H1 (cell line): ENCODE results near the gene SLC66A3. TPM values are rescaled to one million over a fixed set of nuclear protein-coding genes. Genes with fewer than 3 reads are reported as not detected.

Source experiments
- CTCF ChIA-PET: fragments of 300-600 bp; sonication (Branson Sonifier 250); formaldehyde crosslinking; loops from one replicate; lab custom pipeline; 2021; ENCODE audit not compliant: partially characterized antibody; lab: Charles Lee
- POLR2A ChIA-PET: fragments of 300-600 bp; sonication (Branson Sonifier 250); formaldehyde crosslinking; loops from one replicate; lab custom pipeline; 2021; ENCODE audit warnings: inconsistent platforms; ENCODE audit not compliant: partially characterized antibody; lab: Charles Lee
- DNase-seq, 2 experiments: peaks; one replicate each; pipeline versions ENCODE4 v3.0.0 to v3.0.0-alpha.2; 2010 to 2022; ENCODE audit warnings: low spot score in 2 of 2, low read depth in 1 of 2, mixed read lengths in 1 of 2
- FAIRE-seq: peaks from 2 replicates; lab custom pipeline; 2011; peaks lifted over from hg19 to GRCh38; lab: Jason Lieb, UNC
- H2AFZ ChIP-seq: 2 replicates; pipeline ENCODE4 v1.8.1; 2012; ENCODE audit warnings: low read length, inconsistent platforms
- H2AK5ac ChIP-seq: 2 replicates; pipeline ENCODE4 v1.6.1; 2013; ENCODE audit warnings: low read depth, low read length
- H2BK120ac ChIP-seq: replicated peaks from 2 replicates; pipeline ENCODE3; 2013; ENCODE audit warnings: low read depth, low read length, inconsistent platforms
- H2BK12ac ChIP-seq: 2 replicates; pipeline ENCODE4 v1.6.1; 2013; ENCODE audit warnings: low read depth, low read length
- H2BK15ac ChIP-seq: 2 replicates; pipeline ENCODE4 v1.6.1; 2013; ENCODE audit warnings: low read length
- H2BK20ac ChIP-seq: 2 replicates; pipeline ENCODE4 v1.6.1; 2013; ENCODE audit warnings: low read length
- H2BK5ac ChIP-seq: 2 replicates; pipeline ENCODE4 v1.6.1; 2013; ENCODE audit warnings: low read depth, low read length
- H3K14ac ChIP-seq: 2 replicates; pipeline ENCODE4 v1.6.1; 2013; ENCODE audit warnings: inconsistent platforms; ENCODE audit not compliant: insufficient read length
- H3K18ac ChIP-seq: 2 replicates; pipeline ENCODE4 v1.6.1; 2013; ENCODE audit warnings: low read length; ENCODE audit errors: extremely low read depth
- H3K23ac ChIP-seq: 2 replicates; pipeline ENCODE4 v1.6.1; 2013; ENCODE audit warnings: inconsistent platforms; ENCODE audit not compliant: insufficient read length
- H3K23me2 ChIP-seq: 2 replicates; pipeline ENCODE4 v1.6.1; 2013; ENCODE audit warnings: low read depth, low read length
- H3K27ac ChIP-seq: 2 replicates; pipeline ENCODE4 v1.6.1; 2011; ENCODE audit warnings: low read depth, low read length, inconsistent platforms
- H3K27me3 ChIP-seq, 4 experiments: replicated peaks in 1 of 4; 1 replicate in 1 of 4; 2 replicates in 3 of 4; pipeline versions ENCODE4 v1.6.1 to v1.8.1; 2011 to 2013; ENCODE audit warnings: low read length in 3 of 4, mild to moderate bottlenecking in 3 of 4, inconsistent platforms in 2 of 4, mixed read lengths in 2 of 4, moderate library complexity in 1 of 4; ENCODE audit not compliant: control insufficient read depth in 3 of 4, insufficient read depth in 3 of 4; ENCODE audit errors: extremely low read depth in 1 of 4
- H3K36me3 ChIP-seq, 4 experiments: 2 replicates each; pipeline versions ENCODE4 v1.6.1 to v1.8.1; 2011 to 2013; ENCODE audit warnings: mild to moderate bottlenecking in 4 of 4, low read length in 3 of 4, moderate library complexity in 2 of 4, control low read depth in 1 of 4, inconsistent platforms in 1 of 4; ENCODE audit not compliant: insufficient read depth in 4 of 4, control insufficient read depth in 2 of 4
- H3K4ac ChIP-seq: replicated peaks from 2 replicates; pipeline ENCODE3; 2013; ENCODE audit warnings: low read length, low read depth, mixed read lengths, inconsistent platforms; ENCODE audit not compliant: insufficient read length
- H3K4me1 ChIP-seq, 4 experiments: replicated peaks in 1 of 4; 1 replicate in 1 of 4; 2 replicates in 3 of 4; pipeline versions ENCODE4 v1.6.1 to v1.8.1; 2011 to 2013; ENCODE audit warnings: low read length in 3 of 4, inconsistent platforms in 2 of 4, mixed read lengths in 1 of 4; ENCODE audit not compliant: insufficient read depth in 4 of 4, control insufficient read depth in 3 of 4
- H3K4me2 ChIP-seq, 2 experiments: 2 replicates each; pipeline versions ENCODE4 v1.6.1 to v1.8.1; 2011 to 2013; ENCODE audit warnings: low read depth in 2 of 2, low read length in 2 of 2, control low read depth in 1 of 2, inconsistent platforms in 1 of 2, mild to moderate bottlenecking in 1 of 2; ENCODE audit not compliant: insufficient read depth in 1 of 2
- H3K4me3 ChIP-seq, 4 experiments: fragments of 200-600, 300-600 bp in 1 of 4; sonication (generic), shearing (Covaris generic), sonication (Bioruptor Twin) in 1 of 4; 2 replicates each; pipeline versions ENCODE4 v1.5.1 to v1.8.1; 2011 to 2016; ENCODE audit warnings: low read length in 4 of 4, low read depth in 3 of 4, control low read depth in 2 of 4, inconsistent platforms in 2 of 4, mild to moderate bottlenecking in 2 of 4, mixed read lengths in 1 of 4, moderate library complexity in 1 of 4; ENCODE audit not compliant: insufficient read depth in 2 of 4; ENCODE audit errors: extremely low read depth in 1 of 4
- H3K56ac ChIP-seq: replicated peaks from 2 replicates; pipeline ENCODE3; 2013; ENCODE audit warnings: low read depth, mild to moderate bottlenecking, mixed read lengths, low read length, inconsistent platforms; ENCODE audit not compliant: insufficient read length
- H3K79me1 ChIP-seq: 2 replicates; pipeline ENCODE4 v1.6.1; 2013; ENCODE audit warnings: low read depth, low read length, control low read depth
- H3K79me2 ChIP-seq, 2 experiments: 2 replicates each; pipeline versions ENCODE4 v1.6.1 to v1.8.1; 2012 to 2013; ENCODE audit warnings: low read length in 2 of 2, mild to moderate bottlenecking in 2 of 2, inconsistent platforms in 1 of 2; ENCODE audit not compliant: insufficient read depth in 2 of 2, control insufficient read depth in 1 of 2
- H3K9ac ChIP-seq, 4 experiments: replicated peaks in 1 of 4; 1 replicate in 1 of 4; 2 replicates in 3 of 4; pipeline versions ENCODE4 v1.6.1 to v1.8.1; 2011 to 2013; ENCODE audit warnings: low read depth in 3 of 4, low read length in 3 of 4, control low read depth in 2 of 4, mild to moderate bottlenecking in 2 of 4, moderate library complexity in 2 of 4, inconsistent platforms in 1 of 4; ENCODE audit errors: extremely low read depth in 1 of 4
- H3K9me3 ChIP-seq, 2 experiments: 2 replicates each; pipeline versions ENCODE4 v1.6.1 to v1.8.1; 2012 to 2013; ENCODE audit warnings: mild to moderate bottlenecking in 2 of 2, moderate library complexity in 2 of 2, control low read depth in 1 of 2, inconsistent platforms in 1 of 2, low read depth in 1 of 2, low read length in 1 of 2, mixed read lengths in 1 of 2; ENCODE audit not compliant: insufficient read depth in 2 of 2
- H4K20me1 ChIP-seq, 2 experiments: replicated peaks in 1 of 2; 2 replicates each; pipeline versions ENCODE3 to v1.8.1; 2011 to 2013; ENCODE audit warnings: inconsistent platforms in 2 of 2, low read length in 2 of 2, mild to moderate bottlenecking in 1 of 2; ENCODE audit not compliant: insufficient read depth in 2 of 2, control insufficient read depth in 1 of 2
- H4K5ac ChIP-seq: 2 replicates; pipeline ENCODE4 v1.6.1; 2013; ENCODE audit warnings: low read length, low read depth, mixed read lengths, inconsistent platforms; ENCODE audit not compliant: insufficient read length
- H4K8ac ChIP-seq: 2 replicates; pipeline ENCODE4 v1.8.0; 2013; ENCODE audit warnings: mild to moderate bottlenecking, moderate library complexity, low read length, inconsistent platforms; ENCODE audit not compliant: insufficient read depth; ENCODE audit errors: extremely low read depth
- H4K91ac ChIP-seq: replicated peaks from 2 replicates; pipeline ENCODE3; 2013; ENCODE audit warnings: low read length, mixed read lengths, inconsistent platforms; ENCODE audit not compliant: insufficient read length
- ATF2 ChIP-seq: IDR thresholded peaks from 2 replicates; pipeline ENCODE4 v1.6.1; 2012; ENCODE audit warnings: low read length, inconsistent platforms
- EZH2 ChIP-seq: fragments of 200-600 bp; sonication (generic); IDR thresholded peaks from 2 replicates; pipeline ENCODE4 v1.7.1; 2012; ENCODE audit warnings: low read depth, mild to moderate bottlenecking, moderate library complexity, low read length, inconsistent platforms; ENCODE audit not compliant: severe bottlenecking
- KDM4A ChIP-seq: IDR thresholded peaks from one replicate; pipeline ENCODE4 v1.7.1; 2012; ENCODE audit warnings: low read depth, mild to moderate bottlenecking, moderate library complexity, low read length, inconsistent platforms; ENCODE audit not compliant: severe bottlenecking
- RAD21 ChIP-seq, 2 experiments: IDR thresholded peaks in 1 of 2; conservative IDR thresholded peaks in 1 of 2; 2 replicates each; pipeline ENCODE4 v1.6.1; 2011; ENCODE audit warnings: low read depth in 2 of 2, low read length in 2 of 2, improper control_type of control experiment in 1 of 2, inconsistent platforms in 1 of 2, mild to moderate bottlenecking in 1 of 2, moderate library complexity in 1 of 2
- SAP30 ChIP-seq: fragments of 300-600 bp; sonication (generic); IDR thresholded peaks from 2 replicates; pipeline ENCODE4 v1.7.1; 2012; ENCODE audit warnings: low read length, moderate library complexity, mild to moderate bottlenecking, inconsistent platforms; ENCODE audit not compliant: insufficient read depth, insufficient replicate concordance
- whole genome bisulfite sequencing, 2 experiments: shearing (Covaris generic) in 1 of 2; methylation state at CpG; one replicate each; pipeline versions ENCODE4 v1.1.6 to v1.1.7; 2013 to 2015; ENCODE audit warnings: low lambda C conversion rate in 2 of 2, mixed read lengths in 2 of 2, inconsistent platforms in 1 of 2, low coverage in 1 of 2, missing lambda C conversion rate in 1 of 2; ENCODE audit not compliant: insufficient replicate concordance in 2 of 2, insufficient coverage in 1 of 2, insufficient read length in 1 of 2; ENCODE audit errors: extremely low coverage in 1 of 2, missing lambda C conversion rate in 1 of 2; 5-methylcytosine and 5-hydroxymethylcytosine counted together
- polyA plus RNA-seq, 7 experiments: library from polyadenylated mRNA; depleted of rRNA in 3 of 7; stranded (reverse) in 5 of 7; unstranded in 2 of 7; fragments of >200 nt in 5 of 7; fragments of 200-250 nt in 2 of 7; gene quantifications; 1 replicate in 5 of 7; 2 replicates in 1 of 7; 4 replicates in 1 of 7; pipeline versions ENCODE4 v1.2.1 to v1.2.3, GENCODE V29; 2011 to 2013; ENCODE audit warnings: missing spikeins in 2 of 7, mixed read lengths in 2 of 7
- total RNA-seq: library from RNA; stranded (reverse); fragmentation: NEBNext Ultra II Directional; extraction: Animal tissue kit (Norgen Biotek cat#: 25700); gene quantifications from 2 replicates; pipeline ENCODE4 v1.2.1, GENCODE V29; 2021

Gene SLC66A3
- total and polyA plus RNA-seq, 2 of the 8 experiments (the other 6 are each of a cell fraction or from before 2014, with no cell fraction given), result 8.7 to 27.8 TPM

GRCh38 chr2:11166476-11166875 is 11.2 kb downstream of the SLC66A3 start:
- no peak overlapping the region for H3K14ac ChIP-seq
- FAIRE-seq, result no peak
- 94% methylated on average over 10 of the region's 10 CpGs; no CpG with 5 or more reads in 1 of the 2 experiments for WGBS, 2 experiments
- H4K20me1 ChIP-seq, result no peaks in the 10 kb centered on the region
- no peak overlapping the region for H3K27ac ChIP-seq
- no peak overlapping the region for H3K23ac ChIP-seq
- H4K8ac ChIP-seq, result no peak overlapping the region
- DNase-seq, result peak in 1 of 2 experiments; percentile 11
- no peaks in the 10 kb centered on the region for H3K9me3 ChIP-seq
- H3K79me1 ChIP-seq, result no peaks in the 10 kb centered on the region
- no peaks in the 10 kb centered on the region for H3K27me3 ChIP-seq
- H3K4me3 ChIP-seq, result no peak overlapping the region
- ChIA-PET POLR2A (no interaction called here), CTCF (no interaction called here)
- no peak overlapping the region for H3K56ac ChIP-seq
- no peak overlapping the region for H3K4me2 ChIP-seq
- TF ChIP-seq RAD21 (IDR thresholded peaks at IDR 0.05 in 1 of 2, conservative IDR thresholded peaks at IDR 0.05 in 1 of 2; ENCODE audit: low read depth in 2 of 2, low read length in 2 of 2) (no peak), ATF2 (no peak), SAP30 (no peak), KDM4A (no peak), EZH2 (no peak)
- H2BK120ac ChIP-seq, result no peak overlapping the region
- no peaks in the 10 kb centered on the region for H3K79me2 ChIP-seq
- H2AFZ ChIP-seq, result no peak overlapping the region
- no peak overlapping the region for H2BK5ac ChIP-seq
- no peak overlapping the region for H3K18ac ChIP-seq
- H3K9ac ChIP-seq, result no peak overlapping the region
- H4K5ac ChIP-seq, result no peak overlapping the region
- no peak overlapping the region for H3K4ac ChIP-seq
- H2AK5ac ChIP-seq, result no peak overlapping the region
- H3K36me3 ChIP-seq, result no peaks in the 10 kb centered on the region
- no peaks in the 10 kb centered on the region for H3K23me2 ChIP-seq
- no peak overlapping the region for H4K91ac ChIP-seq
- H2BK20ac ChIP-seq, result no peak overlapping the region
- no peaks in the 10 kb centered on the region for H3K4me1 ChIP-seq
- no peak overlapping the region for H2BK12ac ChIP-seq
- H2BK15ac ChIP-seq, result no peak overlapping the region
